Heart left ventricle (tissue), 13 donors: Measurements from ENCODE around the gene SH2D1B.

ENCODE experiments used
- CTCF ChIP-seq, 12 donors: fragments of 200-600 bp; sonication (generic) in 4 of 12; IDR thresholded peaks; one replicate each; pipeline versions ENCODE4 v1.5.0 to v1.8.0; 2018 to 2022; ENCODE audit warnings: antibody characterized with exemption in 12 of 12, mild to moderate bottlenecking in 5 of 12
- POLR2A ChIP-seq, 2 donors: fragments of 450-650 bp; IDR thresholded peaks; one replicate each; pipeline ENCODE4 v1.6.1; 2017; ENCODE audit warnings: antibody characterized with exemption in 2 of 2, mild to moderate bottlenecking in 2 of 2, moderate library complexity in 2 of 2
- donor health status: ischemic (EF 13 %, LVEDD 7.1; RV severe dilation, severe dysfunction).
- donor health status: DM: no; HTN: yes; CAD: no.
- donor health status: DM: no; HTN: no; CAD: no.
- donor health status: ischemic (EF 25% LVEDD 6.9; RV normal size, moderate dysfunction).
- donor health status: ischemic (EF 25% LVEDD 5.7; RV mildly dilated, moderate dysfunction).
- donor health status: ischemic (EF 35%, LVEDD 5.7; RV mildly dilated, moderate dysfunction).
- donor health status: nonischemic (EF 11% LVEDD 7.7; RV severe dilation, severe dysfunction).
- donor health status: DM: yes; HTN: yes; CAD: no.
- donor health status: PGD.
- donor health status: ischemic (EF 29% LVEDD 5.4; RV normal size, mild dysfunction).
- donor health status: nonischemic (EF 23%, LVEDD 6.1; RV moderate dilation, normal function).

GRCh38 chr1:162386292-162387225, 25.4 kb downstream of the SH2D1B start:
- TF ChIP-seq CTCF (IDR thresholded peaks at IDR 0.05) (no peak), POLR2A (IDR thresholded peaks at IDR 0.05) (no peak)
